Measurements from ENCODE around the gene TACC3.

Gene TACC3

GRCh38 chr4:1777822-1778641 is 56.7 kb downstream of the TACC3 start:
- H3K4me3 ChIP-seq (ENCODE audit: control insufficient read depth, low read depth, low read length) = no peak overlapping the region
- no peak for DNase-seq (ENCODE audit: low read depth)
- TF ChIP-seq CTCF (IDR thresholded peaks at IDR 0.05; ENCODE audit: control insufficient read depth, insufficient read depth, low read depth, low read length, missing control alignments) = peak; percentile 11

GRCh38 chr4:1778642-1779392 is 57.5 kb downstream of the TACC3 start:
- no peak overlapping the region for H3K4me3 ChIP-seq (ENCODE audit: control insufficient read depth, low read depth, low read length)
- DNase-seq (ENCODE audit: low read depth) = no peak
- TF ChIP-seq CTCF (IDR thresholded peaks at IDR 0.05; ENCODE audit: control insufficient read depth, insufficient read depth, low read depth, low read length, missing control alignments) = no peak

GRCh38 chr4:1779588-1780382 is 58.5 kb downstream of the TACC3 start:
- no peak overlapping the region for H3K4me3 ChIP-seq (ENCODE audit: control insufficient read depth, low read depth, low read length)
- DNase-seq (ENCODE audit: low read depth) = no peak
- TF ChIP-seq CTCF (IDR thresholded peaks at IDR 0.05; ENCODE audit: control insufficient read depth, insufficient read depth, low read depth, low read length, missing control alignments) = no peak

- no peak for TF ChIP-seq CTCF (IDR thresholded peaks at IDR 0.05; ENCODE audit: control insufficient read depth, insufficient read depth, low read depth, low read length, missing control alignments)
- no peak overlapping the region for H3K4me3 ChIP-seq (ENCODE audit: control insufficient read depth, low read depth, low read length)
- no peak for DNase-seq (ENCODE audit: low read depth)
Observed at GRCh38 chr4:1780435-1780834, 59.1 kb downstream of the TACC3 start.

GRCh38 chr4:1783015-1783414 is 61.7 kb downstream of the TACC3 start:
- no peak for TF ChIP-seq CTCF (IDR thresholded peaks at IDR 0.05; ENCODE audit: control insufficient read depth, insufficient read depth, low read depth, low read length, missing control alignments)
- DNase-seq (ENCODE audit: low read depth) = no peak
- no peak overlapping the region for H3K4me3 ChIP-seq (ENCODE audit: control insufficient read depth, low read depth, low read length)

GRCh38 chr4:1783970-1784369 is 62.6 kb downstream of the TACC3 start:
- no peak for DNase-seq (ENCODE audit: low read depth)
- no peak overlapping the region for H3K4me3 ChIP-seq (ENCODE audit: control insufficient read depth, low read depth, low read length)
- no peak for TF ChIP-seq CTCF (IDR thresholded peaks at IDR 0.05; ENCODE audit: control insufficient read depth, insufficient read depth, low read depth, low read length, missing control alignments)

Data from AG09309 (cell line).